ENCODE measurements around the gene TUBB2B. TPM values are rescaled to one million over a fixed set of nuclear protein-coding genes. Genes with fewer than 3 reads are reported as not detected.
A peak's percentile ranks its signal among the peaks of the same experiment; 100 is the strongest.

Gene TUBB2B
- total RNA-seq, 1 experiment from 2014 or later = 144 TPM

DNA sequence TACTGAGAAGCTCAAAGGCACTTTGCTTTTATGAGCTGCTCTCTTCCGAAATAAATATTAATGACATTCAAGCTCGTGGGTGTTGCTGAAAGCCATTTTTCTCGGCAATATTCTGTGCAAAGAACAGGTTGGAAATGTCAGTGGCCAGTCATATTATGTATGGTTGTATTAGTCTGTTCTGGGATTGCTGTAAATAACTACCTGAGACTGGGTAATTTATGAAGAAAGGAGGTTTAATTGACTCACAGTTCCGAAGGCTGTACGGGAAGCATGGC is 32.1 kb downstream of the TUBB2B start:
- Histone ChIP-seq H3K36me3 (ENCODE audit: insufficient read depth, low read length, poor library complexity, severe bottlenecking) (no peaks in the 10 kb centered on the region), H3K4me3 (ENCODE audit: low read depth, low read length, poor library complexity, severe bottlenecking) (no peak overlapping the region), H3K27ac (ENCODE audit: low read depth, low read length, poor library complexity, severe bottlenecking) (peak overlapping the region; percentile 51), H3K4me1 (ENCODE audit: insufficient read depth, low read length, poor library complexity, severe bottlenecking) (peaks cover 18% of the 10 kb centered on the region), H3K27me3 (replicated peaks; ENCODE audit: insufficient read depth, low read depth, low read length, poor library complexity) (no peaks in the 10 kb centered on the region), H3K9me3 (ENCODE audit: low read depth, low read length, poor library complexity, severe bottlenecking) (no peaks in the 10 kb centered on the region)
- TF ChIP-seq CTCF (conservative IDR thresholded peaks at IDR 0.05; ENCODE audit: low read depth, low read length) (no peak), EZH2 (IDR thresholded peaks at IDR 0.05; ENCODE audit: borderline replicate concordance, low read depth, low read length, poor library complexity, severe bottlenecking) (no peak)
- ChIA-PET CTCF (no interaction called here), POLR2A (ENCODE audit: low non-redundant PET) (no interaction called here)
- DNase-seq (ENCODE audit: low spot score) = no peak
- no TSS peak for BruUV-seq (replicated peaks)
- intact Hi-C loops (cut with micrococcal nuclease; ENCODE audit: unreplicated experiment) = no loop called here

GRCh38 chr6:3194535-3195419 is 32.7 kb downstream of the TUBB2B start:
- no peaks in the 10 kb centered on the region for H3K36me3 ChIP-seq (ENCODE audit: insufficient read depth, low read length, poor library complexity, severe bottlenecking)
- DNase-seq (ENCODE audit: low spot score) = peak; percentile 64
- ChIA-PET POLR2A (ENCODE audit: low non-redundant PET) (no interaction called here), CTCF (no interaction called here)
- intact Hi-C loops (cut with micrococcal nuclease; ENCODE audit: unreplicated experiment) = no loop called here
- no peak overlapping the region for H3K4me3 ChIP-seq (ENCODE audit: low read depth, low read length, poor library complexity, severe bottlenecking)
- no peaks in the 10 kb centered on the region for H3K9me3 ChIP-seq (ENCODE audit: low read depth, low read length, poor library complexity, severe bottlenecking)
- peaks cover 18% of the 10 kb centered on the region for H3K4me1 ChIP-seq (ENCODE audit: insufficient read depth, low read length, poor library complexity, severe bottlenecking)
- peak overlapping the region; percentile 51 for H3K27ac ChIP-seq (ENCODE audit: low read depth, low read length, poor library complexity, severe bottlenecking)
- BruUV-seq (replicated peaks) = no TSS peak
- TF ChIP-seq CTCF (conservative IDR thresholded peaks at IDR 0.05; ENCODE audit: low read depth, low read length) = no peak
- no peak for TF ChIP-seq EZH2 (IDR thresholded peaks at IDR 0.05; ENCODE audit: borderline replicate concordance, low read depth, low read length, poor library complexity, severe bottlenecking)
- H3K27me3 ChIP-seq (replicated peaks; ENCODE audit: insufficient read depth, low read depth, low read length, poor library complexity) = no peaks in the 10 kb centered on the region

- Histone ChIP-seq H3K4me3 (ENCODE audit: low read depth, low read length, poor library complexity, severe bottlenecking) (no peak overlapping the region), H3K36me3 (ENCODE audit: insufficient read depth, low read length, poor library complexity, severe bottlenecking) (no peaks in the 10 kb centered on the region), H3K27ac (ENCODE audit: low read depth, low read length, poor library complexity, severe bottlenecking) (no peak overlapping the region), H3K27me3 (replicated peaks; ENCODE audit: insufficient read depth, low read depth, low read length, poor library complexity) (no peaks in the 10 kb centered on the region), H3K9me3 (ENCODE audit: low read depth, low read length, poor library complexity, severe bottlenecking) (no peaks in the 10 kb centered on the region), H3K4me1 (ENCODE audit: insufficient read depth, low read length, poor library complexity, severe bottlenecking) (peaks cover 18% of the 10 kb centered on the region)
- no peak for TF ChIP-seq CTCF (conservative IDR thresholded peaks at IDR 0.05; ENCODE audit: low read depth, low read length)
- BruUV-seq (replicated peaks) = no TSS peak
- intact Hi-C loops (cut with micrococcal nuclease; ENCODE audit: unreplicated experiment) = no loop called here
- POLR2A ChIA-PET (ENCODE audit: low non-redundant PET) = no interaction called here
- CTCF ChIA-PET = no interaction called here
- DNase-seq (ENCODE audit: low spot score) = no peak
Observed at GRCh38 chr6:3193102-3193849, 34.2 kb downstream of the TUBB2B start.

All from A673 (cell line).